GM15510 (cell line): ENCODE data around the gene SOX18.

Experiments
- POLR2A ChIP-seq: IDR thresholded peaks from 3 replicates; pipeline ENCODE4 v1.6.1; 2011; ENCODE audit warnings: borderline replicate concordance; ENCODE audit not compliant: insufficient read length; ENCODE audit errors: extremely low read depth

The SOX18 gene

GRCh38 chr20:64009811-64010387, 39.5 kb downstream of the SOX18 start:
- no peak for TF ChIP-seq POLR2A

GRCh38 chr20:64006902-64007301, 42.5 kb downstream of the SOX18 start:
- no peak for TF ChIP-seq POLR2A

GRCh38 chr20:64006490-64006889, 42.9 kb downstream of the SOX18 start:
- TF ChIP-seq POLR2A, result no peak

- no peak for TF ChIP-seq POLR2A
Observed at GRCh38 chr20:64005394-64005793, 44.0 kb downstream of the SOX18 start.

- TF ChIP-seq POLR2A, result no peak
Observed at GRCh38 chr20:64003960-64004725, 45.3 kb downstream of the SOX18 start.

- no peak for TF ChIP-seq POLR2A
Observed at GRCh38 chr20:64001607-64002011, 47.8 kb downstream of the SOX18 start.

GRCh38 chr20:64000906-64001305, 48.5 kb downstream of the SOX18 start:
- no peak for TF ChIP-seq POLR2A
